Fibroblast of lung (primary cell): ENCODE measurements around the gene KLC1.

ENCODE experiments used
- EZH2 ChIP-seq: IDR thresholded peaks from 2 replicates; pipeline ENCODE4 v1.5.1; 2012; ENCODE audit warnings: low read length, control low read depth, mild to moderate bottlenecking; ENCODE audit errors: missing control alignments
- TF ChIP-seq, protein P1 (sequence below), 2 donors: IDR thresholded peaks in 1 of 2; conservative IDR thresholded peaks in 1 of 2; 1 replicate in 1 of 2; 2 replicates in 1 of 2; pipeline ENCODE4 v1.5.1; 2011 to 2012; ENCODE audit warnings: low read length in 2 of 2, control low read depth in 1 of 2, inconsistent platforms in 1 of 2, low read depth in 1 of 2, mild to moderate bottlenecking in 1 of 2

DNA sequence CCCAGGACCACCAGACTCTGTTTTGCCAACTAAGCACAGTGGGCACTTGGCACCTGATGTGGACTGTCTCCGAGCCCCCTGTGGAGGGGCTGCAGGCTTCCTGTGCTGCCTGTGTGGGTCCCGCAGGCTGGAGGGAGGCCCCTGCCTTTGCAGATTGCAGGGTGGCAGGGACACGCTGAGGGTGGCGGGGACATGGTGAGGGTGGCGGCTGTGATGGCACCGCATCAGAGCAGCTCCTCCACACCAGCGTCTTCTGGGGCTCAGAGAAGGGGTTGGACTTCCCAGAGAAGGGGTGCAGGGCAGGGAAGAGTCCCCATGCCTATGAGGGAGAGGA is 94.7 kb downstream of the KLC1 start:
- TF ChIP-seq EZH2: no peak
- TF ChIP-seq, protein P1, sequence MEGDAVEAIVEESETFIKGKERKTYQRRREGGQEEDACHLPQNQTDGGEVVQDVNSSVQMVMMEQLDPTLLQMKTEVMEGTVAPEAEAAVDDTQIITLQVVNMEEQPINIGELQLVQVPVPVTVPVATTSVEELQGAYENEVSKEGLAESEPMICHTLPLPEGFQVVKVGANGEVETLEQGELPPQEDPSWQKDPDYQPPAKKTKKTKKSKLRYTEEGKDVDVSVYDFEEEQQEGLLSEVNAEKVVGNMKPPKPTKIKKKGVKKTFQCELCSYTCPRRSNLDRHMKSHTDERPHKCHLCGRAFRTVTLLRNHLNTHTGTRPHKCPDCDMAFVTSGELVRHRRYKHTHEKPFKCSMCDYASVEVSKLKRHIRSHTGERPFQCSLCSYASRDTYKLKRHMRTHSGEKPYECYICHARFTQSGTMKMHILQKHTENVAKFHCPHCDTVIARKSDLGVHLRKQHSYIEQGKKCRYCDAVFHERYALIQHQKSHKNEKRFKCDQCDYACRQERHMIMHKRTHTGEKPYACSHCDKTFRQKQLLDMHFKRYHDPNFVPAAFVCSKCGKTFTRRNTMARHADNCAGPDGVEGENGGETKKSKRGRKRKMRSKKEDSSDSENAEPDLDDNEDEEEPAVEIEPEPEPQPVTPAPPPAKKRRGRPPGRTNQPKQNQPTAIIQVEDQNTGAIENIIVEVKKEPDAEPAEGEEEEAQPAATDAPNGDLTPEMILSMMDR (conservative IDR thresholded peaks at IDR 0.05 in 1 of 2, IDR thresholded peaks at IDR 0.05 in 1 of 2; ENCODE audit: low read depth in 1 of 2, low read length in 2 of 2): no peak
